ENCODE results near the gene SSBP1. TPM values are rescaled to one million over a fixed set of nuclear protein-coding genes. Genes with fewer than 3 reads are reported as not detected.

The SSBP1 gene
- total and polyA plus RNA-seq, 2 of the 8 experiments (the other 6 are each of a cell fraction or from before 2014, with no cell fraction given) = 136 to 254 TPM

- TF ChIP-seq CHD7 (IDR thresholded peaks at IDR 0.05; ENCODE audit: insufficient replicate concordance, low read length) = no peak
Measured at GRCh38 chr7:141748396-141748795, 10.2 kb downstream of the SSBP1 start (continued).
